Measurements from ENCODE around the gene PYGO2.

DNA sequence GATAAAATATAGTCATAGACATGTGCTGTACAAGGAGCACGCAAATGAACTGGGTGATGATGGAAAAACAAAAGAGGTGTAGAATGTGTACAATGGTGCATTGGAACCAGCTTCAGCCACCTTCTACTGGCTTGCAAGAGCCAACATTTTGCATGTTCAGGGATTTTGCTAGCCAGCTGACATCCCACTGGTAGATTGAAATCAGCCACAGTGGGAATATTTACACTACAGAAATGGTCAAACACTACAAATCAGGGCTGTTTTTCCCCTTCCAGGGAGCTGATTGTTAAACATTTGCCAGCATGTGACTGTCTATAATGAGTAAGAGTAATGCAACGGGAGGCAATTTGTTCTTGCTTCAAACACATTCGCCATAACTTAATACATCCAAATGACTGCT is 48.3 kb downstream of the PYGO2 start:
- TF ChIP-seq, protein P1, sequence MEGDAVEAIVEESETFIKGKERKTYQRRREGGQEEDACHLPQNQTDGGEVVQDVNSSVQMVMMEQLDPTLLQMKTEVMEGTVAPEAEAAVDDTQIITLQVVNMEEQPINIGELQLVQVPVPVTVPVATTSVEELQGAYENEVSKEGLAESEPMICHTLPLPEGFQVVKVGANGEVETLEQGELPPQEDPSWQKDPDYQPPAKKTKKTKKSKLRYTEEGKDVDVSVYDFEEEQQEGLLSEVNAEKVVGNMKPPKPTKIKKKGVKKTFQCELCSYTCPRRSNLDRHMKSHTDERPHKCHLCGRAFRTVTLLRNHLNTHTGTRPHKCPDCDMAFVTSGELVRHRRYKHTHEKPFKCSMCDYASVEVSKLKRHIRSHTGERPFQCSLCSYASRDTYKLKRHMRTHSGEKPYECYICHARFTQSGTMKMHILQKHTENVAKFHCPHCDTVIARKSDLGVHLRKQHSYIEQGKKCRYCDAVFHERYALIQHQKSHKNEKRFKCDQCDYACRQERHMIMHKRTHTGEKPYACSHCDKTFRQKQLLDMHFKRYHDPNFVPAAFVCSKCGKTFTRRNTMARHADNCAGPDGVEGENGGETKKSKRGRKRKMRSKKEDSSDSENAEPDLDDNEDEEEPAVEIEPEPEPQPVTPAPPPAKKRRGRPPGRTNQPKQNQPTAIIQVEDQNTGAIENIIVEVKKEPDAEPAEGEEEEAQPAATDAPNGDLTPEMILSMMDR (conservative IDR thresholded peaks at IDR 0.05): no peak
- TF ChIP-seq ZFX (IDR thresholded peaks at IDR 0.05): no peak
